KBM-7 (cell line): ENCODE results near the gene GCK.
"Not testable (repeated sequence)": the region's sequence is repeated elsewhere in the genome, so short reads cannot be mapped to it uniquely, and the experiment has no call there.

Experiments used
- DNase-seq: peaks from one replicate; pipeline ENCODE4 v3.0.0-alpha.2; 2015
- in situ Hi-C: fragments of 300-500 bp; cut with MboI; formaldehyde crosslinking; loops from 2 replicates; pipeline ENCODE4 v1.14.3; 2020; ENCODE audit warnings: low sequenced_read_pairs, low pct_unique_long_range_greater_than_20kb, mixed read lengths

GCK gene

GRCh38 chr7:44133295-44133694, 55.9 kb downstream of the GCK start:
- in situ Hi-C loops, result no loop called here
- DNase-seq, result no peak

GRCh38 chr7:44132039-44132438, 57.2 kb downstream of the GCK start:
- DNase-seq, result no peak
- in situ Hi-C loops, result no loop called here

GRCh38 chr7:44131173-44132029, 57.8 kb downstream of the GCK start:
- in situ Hi-C loops, result no loop called here
- no peak for DNase-seq

- no peak for DNase-seq
- in situ Hi-C loops, result no loop called here
Measured at GRCh38 chr7:44128721-44129582, 60.3 kb downstream of the GCK start.

GRCh38 chr7:44127161-44127560, 62.1 kb downstream of the GCK start:
- no peak for DNase-seq
- in situ Hi-C loops, result no loop called here

- DNase-seq, in situ Hi-C loops: not testable (repeated sequence)
Measured at GRCh38 chr7:44126574-44126973, 62.7 kb downstream of the GCK start.

GRCh38 chr7:44124822-44125202, 64.4 kb downstream of the GCK start:
- in situ Hi-C loops, result no loop called here
- DNase-seq, result no peak

GRCh38 chr7:44123190-44124003, 65.8 kb downstream of the GCK start, which contains the start of gene POLD2:
TSS of gene POLD2 (minus strand) at chr7:44123548. CDS start at chr7:44122053, 1,495 bp downstream.
- in situ Hi-C loops, result no loop called here
- DNase-seq, result peak; percentile 97

GRCh38 chr7:44122529-44122928, 66.7 kb downstream of the GCK start:
- DNase-seq, result no peak
- in situ Hi-C loops, result no loop called here

- in situ Hi-C loops, result no loop called here
- DNase-seq, result no peak
Measured at GRCh38 chr7:44121761-44122420, 67.3 kb downstream of the GCK start.

- no peak for DNase-seq
- in situ Hi-C loops, result no loop called here
Measured at GRCh38 chr7:44120395-44120794, 68.8 kb downstream of the GCK start.

GRCh38 chr7:44119829-44120380, 69.3 kb downstream of the GCK start:
- in situ Hi-C loops, result no loop called here
- no peak for DNase-seq

- in situ Hi-C loops, result no loop called here
- no peak for DNase-seq
Measured at GRCh38 chr7:44117801-44118429, 71.3 kb downstream of the GCK start.

GRCh38 chr7:44116789-44117666, 72.2 kb downstream of the GCK start:
- no peak for DNase-seq
- in situ Hi-C loops, result no loop called here

- in situ Hi-C loops, result no loop called here
- no peak for DNase-seq
Measured at GRCh38 chr7:44116087-44116788, 73.0 kb downstream of the GCK start.

- DNase-seq, result no peak
- in situ Hi-C loops, result no loop called here
Measured at GRCh38 chr7:44114586-44115310, 74.5 kb downstream of the GCK start.
